NCI-H1436 treated with DMSO at 0.1 percent for 48 hours (cell line): ENCODE measurements around the gene MAP7D1.

Experiments
- DNase-seq: peaks from one replicate; lab custom pipeline; 2025; lab: John Stamatoyannopoulos, UW

The MAP7D1 gene

DNA sequence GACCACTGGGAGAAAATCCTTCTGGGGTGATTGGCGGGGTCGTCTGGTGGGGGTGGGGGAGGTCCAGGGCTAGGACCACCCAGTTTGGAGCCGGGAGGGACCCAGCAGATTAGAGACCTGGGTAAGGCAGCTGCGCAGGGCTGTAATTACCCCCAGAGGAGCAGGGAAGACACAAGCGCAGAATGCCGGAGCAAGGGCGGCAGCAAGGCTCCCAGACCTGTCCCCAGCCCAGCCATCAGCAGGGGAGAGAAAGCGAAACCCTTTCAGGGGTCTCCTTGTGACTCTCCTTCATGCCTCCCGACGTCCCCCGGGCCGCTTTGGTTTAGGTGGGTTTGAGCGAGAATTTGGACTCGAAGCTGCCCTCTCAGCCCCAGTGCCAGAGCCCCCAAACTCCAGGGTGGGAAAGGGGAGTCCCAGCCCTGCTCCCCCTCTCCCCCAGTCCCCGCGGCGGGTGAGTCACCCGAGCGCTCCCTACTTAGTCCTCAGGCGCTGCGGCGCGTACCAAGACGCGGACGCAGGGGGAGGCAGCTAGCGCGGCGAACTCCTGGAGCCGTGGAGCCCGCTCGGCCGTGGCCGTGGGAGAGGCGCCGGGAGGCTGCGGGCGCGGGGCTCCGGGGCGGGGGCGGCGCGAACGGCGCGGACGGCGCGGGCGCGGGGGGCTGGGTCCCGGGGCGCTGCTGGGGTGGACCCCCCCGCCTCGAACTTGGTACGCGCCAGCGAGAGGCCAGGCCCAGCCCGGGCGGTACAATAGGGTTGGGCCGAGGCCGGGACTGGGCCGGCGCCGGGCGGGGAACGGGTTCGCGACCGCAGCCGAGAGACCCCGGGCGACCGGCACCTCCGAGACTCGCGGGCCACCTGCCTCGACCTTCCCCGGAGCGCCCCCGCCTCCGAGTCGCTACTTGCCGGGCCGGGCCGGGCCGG is at the start of gene MAP7D1:
MAP7D1 (plus strand) TSS at position 753 of the 921 bp plus-strand sequence. CDS start 258 bp downstream, outside the sequence.
- DNase-seq, result no peak

DNA sequence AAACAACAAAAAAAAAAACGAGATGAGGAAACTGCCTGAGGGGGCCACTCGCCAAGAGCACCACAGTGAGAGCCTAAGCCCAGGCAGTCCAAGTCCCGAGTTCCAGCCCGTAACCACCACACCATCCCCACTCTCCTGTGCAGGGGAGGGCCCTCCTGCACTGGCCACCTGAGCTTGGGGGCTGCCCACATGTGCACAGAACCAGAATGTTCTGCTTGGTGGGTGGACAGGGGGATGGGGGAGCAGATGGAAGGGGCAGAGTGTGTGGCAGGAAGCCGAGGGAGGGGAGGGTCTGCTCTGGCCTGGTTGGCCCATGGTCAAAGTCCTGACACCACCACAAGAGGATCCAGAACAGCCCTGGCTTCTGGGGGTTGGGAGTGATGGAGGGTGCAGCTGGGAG is 49.7 kb upstream of the MAP7D1 start:
- no peak for DNase-seq

DNA sequence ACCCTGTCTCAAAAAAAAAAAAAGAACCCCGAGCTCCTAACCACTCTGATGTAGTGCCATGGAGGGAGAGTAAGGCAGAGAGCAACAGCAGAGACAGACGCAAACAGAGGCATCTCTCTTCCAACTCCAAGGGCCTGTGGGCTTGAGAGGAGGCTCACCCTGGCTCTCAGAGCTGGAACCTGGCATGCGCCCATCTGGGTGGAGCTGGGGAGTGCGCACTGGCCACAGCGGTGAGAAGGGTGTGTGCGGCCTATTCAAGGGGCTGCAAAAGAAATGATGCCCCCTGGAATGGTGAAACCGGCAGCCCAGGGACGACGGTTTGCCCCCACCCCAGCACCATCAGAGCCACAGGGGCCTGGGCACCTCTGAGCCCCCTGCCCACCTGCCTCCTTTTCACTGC is 48.6 kb upstream of the MAP7D1 start:
- no peak for DNase-seq

DNA sequence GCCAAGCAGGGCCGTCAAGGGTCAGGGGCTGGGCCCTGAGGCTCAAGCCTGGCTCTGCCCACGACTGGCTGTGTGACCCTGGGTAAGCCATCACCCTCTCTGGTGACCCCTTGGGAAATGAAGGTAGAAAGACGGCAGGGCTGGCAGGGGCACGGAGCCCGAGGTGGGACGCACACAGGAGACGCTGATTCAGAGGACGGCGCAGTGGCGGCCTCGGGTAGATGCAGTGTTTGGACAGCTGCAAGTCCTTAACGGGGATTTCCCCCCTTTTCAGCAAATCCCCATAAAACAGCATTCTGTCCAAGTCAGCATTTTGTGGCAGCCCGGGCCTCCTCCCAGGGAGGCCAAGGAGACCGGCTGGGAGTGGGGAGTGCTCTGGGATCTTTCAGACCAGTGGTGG is 47.6 kb upstream of the MAP7D1 start:
- no peak for DNase-seq

DNA sequence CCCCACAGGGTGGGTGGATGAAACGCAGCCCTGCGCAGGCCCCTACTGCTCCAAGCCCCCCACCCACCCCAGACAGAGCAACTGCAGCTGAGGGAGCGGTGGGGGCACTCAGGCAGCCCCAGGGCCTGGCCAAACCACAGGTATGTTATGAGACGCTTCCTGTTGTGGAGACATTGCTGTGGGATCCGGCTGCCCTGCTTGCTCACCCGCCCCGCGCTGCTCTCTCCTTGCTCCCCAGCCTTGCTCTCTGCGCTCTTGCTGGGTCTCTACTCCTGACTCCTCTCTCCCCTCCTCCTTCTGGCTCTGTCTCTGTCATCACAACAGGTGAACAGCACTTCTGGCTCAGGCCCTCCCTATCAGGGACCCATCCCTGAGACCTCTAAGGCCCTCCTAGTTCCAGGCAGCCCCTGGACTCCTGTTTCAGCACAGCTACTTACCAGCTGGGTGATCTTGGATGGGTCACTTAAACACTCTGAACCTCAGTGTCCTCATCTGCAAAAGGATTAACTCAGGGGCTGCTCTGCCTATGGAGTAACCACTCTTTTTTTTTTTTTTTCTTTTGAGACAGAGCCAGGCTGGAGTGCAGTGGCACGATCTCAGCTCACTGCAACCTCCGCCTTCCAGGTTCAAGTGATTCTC is 46.8 kb upstream of the MAP7D1 start:
- DNase-seq, result no peak

DNA sequence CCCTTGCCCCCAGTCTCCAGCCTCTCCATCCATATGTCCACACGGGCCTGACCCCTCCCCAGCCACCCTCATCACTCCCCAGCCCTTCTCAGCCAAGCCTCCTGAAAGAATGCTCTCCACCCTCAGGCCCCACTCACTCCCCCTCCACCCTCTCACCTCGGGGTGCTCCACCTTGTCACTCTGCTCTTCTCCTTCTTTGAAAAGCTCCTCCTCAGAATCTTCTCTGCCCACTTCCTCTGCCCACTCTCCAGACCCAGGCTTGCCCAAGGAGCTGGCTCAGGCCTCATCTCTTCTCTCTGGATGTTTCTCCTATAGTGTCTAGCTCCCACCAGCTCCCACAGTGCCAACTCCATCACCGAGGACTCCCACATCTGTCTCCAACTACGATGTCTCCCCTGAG is 44.8 kb upstream of the MAP7D1 start:
- DNase-seq, result no peak

DNA sequence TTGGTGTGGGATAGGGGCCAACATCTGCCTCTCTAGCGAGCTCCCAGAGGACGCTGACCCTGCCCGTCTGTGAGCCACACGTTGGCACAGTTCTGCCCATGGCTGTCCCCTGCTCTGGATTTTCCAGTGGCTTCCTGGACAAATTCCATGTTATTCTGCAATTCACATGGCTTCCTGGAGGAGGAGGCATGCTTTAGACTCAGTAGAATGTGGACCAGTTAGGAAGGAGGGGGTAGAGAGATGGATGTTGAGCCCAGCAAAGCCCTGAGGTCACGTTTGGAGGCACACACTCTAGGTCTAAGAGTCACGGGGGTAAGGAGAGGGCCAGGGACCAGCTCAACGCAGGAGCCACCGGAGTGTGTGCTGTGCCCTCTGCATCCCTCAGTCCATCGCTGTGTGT is 43.1 kb upstream of the MAP7D1 start:
- DNase-seq, result no peak

DNA sequence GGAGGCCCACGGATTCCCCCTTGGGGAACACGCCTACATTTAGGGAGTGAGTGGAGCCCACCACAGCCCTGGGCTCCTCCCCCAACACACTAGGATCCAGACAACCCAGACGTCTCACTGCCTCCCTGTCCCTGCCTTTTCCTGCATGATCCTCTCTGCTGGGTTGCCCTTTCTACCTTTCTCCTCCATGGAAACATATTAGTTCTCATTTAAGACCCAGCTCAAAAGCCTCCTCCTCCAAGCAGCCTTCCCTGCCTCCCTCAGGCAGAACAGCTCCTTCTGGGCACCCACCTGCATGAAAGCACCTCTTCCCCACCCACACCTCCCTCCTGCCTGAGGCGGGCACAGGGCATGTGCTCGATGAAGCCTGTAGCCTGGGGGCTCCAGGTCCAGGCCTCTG is 41.6 kb upstream of the MAP7D1 start:
- DNase-seq, result no peak

DNA sequence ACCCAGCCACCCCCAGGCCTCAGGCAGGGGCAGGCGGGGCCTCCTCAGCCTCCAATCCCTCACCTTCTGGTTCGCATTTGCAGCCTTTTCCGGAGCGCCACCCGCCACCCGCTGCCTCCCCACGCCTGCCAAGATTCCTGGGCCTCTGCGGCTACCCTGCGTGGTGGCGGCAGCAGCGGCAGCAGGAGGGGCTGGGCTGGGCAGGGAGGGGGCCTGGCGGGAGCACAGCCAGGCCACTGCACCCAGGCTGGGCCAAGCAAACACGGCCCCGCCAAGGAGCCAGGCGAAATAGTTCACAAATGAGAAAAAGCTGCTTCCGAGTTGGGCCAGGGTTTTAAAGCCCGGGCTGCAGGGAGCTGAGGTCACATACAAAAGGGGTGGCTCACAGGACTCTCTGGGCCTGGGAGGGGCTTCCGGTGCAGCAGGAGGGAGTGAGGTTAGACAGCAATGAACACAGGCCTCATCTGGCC is 40.7 kb upstream of the MAP7D1 start:
- no peak for DNase-seq

DNA sequence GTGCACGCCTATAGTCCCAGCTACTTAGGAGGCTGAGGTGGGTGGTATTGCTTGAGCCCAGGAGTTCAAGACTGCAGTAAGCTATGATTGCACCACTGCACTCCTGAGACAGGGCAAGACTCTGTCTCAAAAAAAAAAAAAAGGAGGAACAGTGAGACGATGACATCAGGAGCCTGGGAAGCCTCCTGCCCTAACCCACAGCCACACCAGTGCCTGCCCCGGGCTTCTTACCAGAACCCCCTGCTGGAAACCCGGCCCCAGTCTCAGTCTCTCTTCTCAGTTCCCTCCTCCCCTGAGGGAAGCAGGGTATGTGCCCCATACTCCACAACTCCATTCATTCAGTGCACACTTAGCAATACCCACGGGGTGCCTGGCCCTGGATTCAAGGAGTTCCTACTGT is 40.0 kb upstream of the MAP7D1 start:
- DNase-seq, result no peak

DNA sequence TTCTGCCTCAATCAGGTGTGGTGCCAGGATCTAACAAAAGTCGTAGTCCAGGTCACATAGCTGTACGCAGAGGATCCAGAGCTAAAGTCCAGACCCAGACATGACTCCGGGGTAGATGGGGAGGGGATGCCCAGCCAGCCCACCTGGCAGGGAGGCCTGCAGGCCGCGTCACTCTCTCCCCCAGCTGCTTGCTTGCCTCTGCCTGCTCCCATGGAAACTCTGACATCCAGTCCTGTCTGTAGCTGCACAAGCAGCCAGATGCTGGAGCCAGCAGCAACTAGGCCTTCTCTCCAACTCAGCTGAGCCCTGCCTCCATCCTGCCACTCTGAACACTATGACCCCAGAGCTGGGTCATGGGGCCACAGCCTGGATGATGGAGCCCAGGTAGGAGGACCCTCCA is 39.1 kb upstream of the MAP7D1 start:
- no peak for DNase-seq

DNA sequence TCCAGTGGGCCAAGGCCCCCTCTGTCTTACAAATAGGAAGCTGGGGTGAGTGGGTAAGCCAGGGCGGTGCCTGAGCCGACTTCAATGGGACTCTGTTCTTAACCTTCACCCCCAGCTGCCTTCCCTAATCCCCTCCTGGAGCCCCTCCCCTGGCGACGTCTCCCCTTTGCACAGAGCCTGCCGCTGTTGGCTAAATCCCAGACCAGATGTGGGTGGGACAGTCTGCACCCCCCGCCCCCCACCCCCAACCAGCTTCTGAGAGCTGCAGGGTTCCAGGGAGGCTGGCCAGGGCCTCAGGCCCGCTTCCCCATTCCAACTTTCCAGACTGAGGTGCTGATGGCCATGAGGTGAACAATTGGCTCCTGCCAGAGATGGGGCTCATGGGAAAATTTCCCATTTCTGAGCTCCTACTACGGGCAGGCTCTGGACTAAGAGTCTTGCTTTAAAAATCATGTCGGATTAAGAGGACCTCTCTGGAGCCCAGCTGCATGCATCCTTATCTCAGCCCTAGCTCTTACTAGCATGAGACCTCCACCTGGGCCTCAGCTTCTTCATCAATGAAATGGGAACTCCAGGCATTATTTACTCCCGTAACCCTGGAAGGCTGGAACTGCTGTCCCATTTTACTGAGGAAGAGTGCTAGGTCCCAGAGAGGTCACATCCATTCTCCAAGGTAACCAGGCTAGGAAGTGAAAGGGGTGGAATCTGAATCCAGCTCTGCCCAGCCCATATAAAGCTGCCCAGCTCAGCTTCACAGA is 37.3 kb upstream of the MAP7D1 start:
- no peak for DNase-seq

DNA sequence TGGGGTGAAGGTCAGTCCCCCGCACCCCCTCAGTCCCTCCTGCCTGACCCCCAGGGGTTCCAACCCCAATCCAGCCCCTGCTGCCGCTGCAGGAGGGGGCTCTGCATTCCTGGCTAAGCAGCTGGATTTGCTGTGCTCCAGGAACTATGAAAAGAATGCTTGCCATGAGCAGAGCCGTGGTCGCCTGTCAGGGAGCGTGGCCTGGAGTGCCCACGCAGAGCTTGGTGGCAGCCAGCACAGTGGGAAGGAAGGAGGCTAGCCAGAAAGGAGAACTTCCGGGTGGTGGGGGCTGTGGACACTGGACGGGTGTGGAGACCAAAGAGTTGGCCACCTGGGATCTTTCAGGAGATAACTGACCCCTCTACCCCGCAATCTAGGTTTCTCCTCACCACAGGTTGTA is 36.5 kb upstream of the MAP7D1 start:
- no peak for DNase-seq

DNA sequence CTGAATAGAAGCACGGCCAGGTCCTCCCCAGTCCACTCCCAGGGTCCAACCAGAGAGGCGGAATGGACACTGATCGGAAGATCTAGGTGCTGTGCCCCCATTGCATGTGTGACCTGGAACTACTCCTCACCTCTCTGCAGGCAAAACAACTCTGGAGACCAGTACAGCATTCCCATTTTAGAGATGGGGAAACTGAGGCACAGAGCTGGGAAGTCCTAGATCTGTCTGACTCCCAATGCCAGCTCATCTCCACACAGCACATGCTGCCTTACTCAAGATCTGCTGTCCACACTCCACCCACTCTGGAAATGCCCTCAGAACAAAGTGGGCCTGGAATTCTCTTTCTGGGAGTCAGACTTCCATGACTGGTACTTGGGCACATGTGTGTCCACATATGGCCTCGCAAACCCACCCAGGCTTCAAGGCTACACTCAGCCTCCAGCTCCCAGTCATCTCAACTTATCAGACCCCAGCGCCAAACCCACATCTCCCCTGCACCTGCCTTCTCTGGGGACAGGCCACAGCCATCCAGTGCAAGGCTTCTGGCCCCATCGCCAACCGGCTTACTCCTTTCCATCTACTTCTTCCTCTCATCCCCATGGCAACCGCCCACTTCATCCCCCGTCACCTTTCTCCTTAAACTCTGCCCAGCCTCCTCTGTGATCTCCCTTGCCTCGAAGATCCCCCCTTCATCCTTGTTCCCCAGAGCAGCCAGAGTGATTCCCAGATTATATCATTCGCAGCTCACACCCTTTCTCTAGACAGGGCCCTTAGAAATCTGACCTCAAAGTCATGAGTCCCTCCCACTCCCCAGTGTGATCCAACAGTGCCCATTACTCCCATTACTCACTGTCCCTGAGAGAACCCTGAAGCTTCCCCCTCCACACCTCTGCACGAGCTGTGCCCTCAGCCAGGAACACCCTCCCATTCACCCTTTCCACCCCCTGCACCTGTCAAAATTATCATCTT is 33.6 kb upstream of the MAP7D1 start:
- DNase-seq, result no peak

DNA sequence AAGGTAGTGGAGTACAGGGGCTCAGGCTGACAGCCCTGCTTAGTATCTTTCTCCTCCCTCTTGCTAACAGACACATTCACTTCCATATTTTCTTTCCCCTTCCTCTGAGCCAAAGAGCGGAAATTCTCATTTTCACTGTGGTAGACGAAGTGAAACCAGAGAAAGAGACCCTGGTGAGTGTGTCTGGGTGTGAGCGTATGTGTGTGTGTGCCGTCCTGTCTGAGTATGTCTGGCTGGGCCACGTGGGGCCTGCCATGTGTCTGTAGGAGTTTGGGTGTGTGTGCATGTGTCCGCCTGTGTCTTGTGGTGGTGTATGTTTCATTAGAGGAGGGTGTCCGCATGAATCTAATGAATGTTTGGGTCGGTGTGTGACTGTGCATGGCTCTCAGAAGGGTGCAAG is 32.6 kb upstream of the MAP7D1 start:
- no peak for DNase-seq

DNA sequence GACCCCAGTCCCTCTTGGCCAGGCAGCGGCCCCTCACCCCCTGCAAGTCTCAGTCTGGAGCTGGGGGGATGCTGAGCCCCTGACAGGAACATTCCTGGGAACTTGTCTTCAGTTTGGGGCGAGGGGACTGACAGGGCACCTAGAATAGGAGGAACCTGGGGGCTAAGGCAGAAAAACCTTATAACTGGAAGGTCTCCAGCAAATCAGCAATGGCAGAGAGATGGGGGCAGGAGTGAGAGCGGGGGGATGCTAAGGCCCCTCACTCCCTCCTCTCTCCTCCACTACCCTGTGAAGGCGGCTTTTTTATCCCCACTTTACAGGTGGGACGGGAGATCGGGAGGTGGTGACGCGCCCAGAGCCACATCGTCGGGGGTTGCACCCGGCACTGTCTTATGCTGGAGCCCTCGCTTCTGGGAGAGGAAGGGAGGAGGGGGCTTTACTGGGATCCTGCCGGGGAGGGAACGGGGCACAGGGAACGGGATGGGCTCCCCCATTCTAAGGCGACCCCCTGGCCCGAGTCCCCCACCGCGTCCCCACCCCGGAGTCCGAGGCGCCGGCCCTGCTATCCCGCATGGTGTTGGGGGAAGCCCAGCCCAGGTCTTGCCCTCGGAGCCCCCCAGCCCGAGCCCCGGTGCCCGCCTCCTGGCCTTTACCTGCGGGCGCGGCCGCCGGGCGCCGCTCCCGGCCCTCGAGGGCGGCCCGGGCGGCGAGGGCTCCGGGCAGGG is 31.4 kb upstream of the MAP7D1 start:
- no peak for DNase-seq

DNA sequence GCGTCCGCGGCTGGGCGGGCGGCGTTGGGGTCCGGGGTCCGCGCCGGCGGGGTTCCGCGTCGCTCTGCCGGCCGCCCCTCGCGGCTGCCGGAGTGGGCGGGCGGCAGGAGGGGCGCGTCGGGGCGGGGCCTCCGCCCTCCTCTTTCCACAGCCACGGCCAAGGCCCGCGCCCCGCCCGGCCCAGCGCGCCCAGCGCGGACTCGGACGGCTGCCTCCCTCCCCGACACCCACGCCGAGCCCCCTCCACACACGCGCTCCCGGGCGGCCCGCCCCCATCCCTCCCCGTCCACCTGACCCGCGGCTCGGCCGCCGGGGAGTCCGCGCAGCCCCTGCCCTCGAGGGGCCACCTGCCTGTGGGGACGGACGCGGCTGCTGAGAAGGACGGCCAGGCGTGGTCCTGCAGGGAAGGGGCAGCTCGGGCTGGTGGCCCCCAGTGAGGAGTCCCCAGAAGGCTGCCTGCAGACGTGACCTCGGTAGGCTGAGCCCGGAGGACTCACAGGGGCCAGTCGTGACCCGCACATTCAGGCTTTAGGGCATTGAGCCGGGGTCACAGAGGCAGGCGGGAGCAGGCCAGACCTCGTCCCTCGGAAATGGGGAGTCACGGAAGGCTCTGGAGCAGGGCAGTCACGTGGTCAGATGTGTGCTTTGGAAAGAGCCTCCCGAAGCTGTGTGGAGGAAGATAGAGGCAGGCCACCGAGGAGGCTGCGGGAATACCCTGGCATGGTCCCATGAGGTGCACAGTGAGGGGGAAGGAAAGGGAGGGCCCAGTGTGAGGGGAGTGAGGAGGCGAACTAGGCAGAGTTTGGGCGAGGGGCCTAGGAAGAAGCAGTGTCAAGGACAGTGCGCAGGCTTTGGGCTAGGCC is 30.6 kb upstream of the MAP7D1 start, which contains the start of gene COL8A2:
COL8A2 (minus strand) TSS at position 94 of the 863 bp plus-strand sequence. CDS start 24,980 bp downstream, outside the sequence.
- no peak for DNase-seq

DNA sequence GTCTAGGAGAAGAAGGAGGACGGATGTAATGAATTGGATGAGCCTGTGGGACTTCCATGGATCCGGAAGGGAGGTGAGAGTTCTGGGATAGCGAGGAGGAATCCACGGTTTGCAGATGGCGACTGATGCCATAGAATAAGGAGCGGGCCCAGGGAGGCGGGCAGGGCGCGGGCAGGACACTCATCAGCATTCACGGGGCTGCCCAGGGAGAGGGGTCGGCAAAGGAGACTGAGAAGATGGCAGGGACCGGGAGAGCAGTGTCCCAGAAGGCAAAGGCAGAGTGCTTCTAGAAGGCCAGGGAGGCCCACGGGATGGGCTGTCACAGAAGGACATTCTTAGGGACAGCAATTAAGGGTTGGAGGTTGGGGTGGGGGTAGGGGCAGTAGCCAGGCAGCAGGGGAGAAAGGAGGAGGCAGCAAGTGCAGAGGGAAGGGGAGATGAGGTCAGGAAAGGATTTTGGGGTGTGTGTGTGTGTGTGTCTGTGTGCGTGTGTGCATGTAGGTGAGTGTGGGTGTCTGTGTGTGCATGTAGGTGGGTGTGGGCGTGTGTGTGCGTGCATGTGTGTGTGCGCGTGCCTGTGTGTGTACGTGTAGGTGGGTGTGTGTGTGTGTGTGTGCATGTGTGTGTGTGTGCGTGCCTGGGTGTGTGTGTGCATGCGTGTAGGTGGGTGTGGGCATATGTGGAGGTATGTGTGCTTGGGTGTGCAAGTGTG is 29.8 kb upstream of the MAP7D1 start:
- DNase-seq, result no peak
